G401 (cell line): Measurements from ENCODE around the gene ABCD4. TPM values are rescaled to one million over a fixed set of nuclear protein-coding genes. Genes with fewer than 3 reads are reported as not detected.

Source experiments
- DNase-seq: peaks from one replicate; pipeline ENCODE4 v3.0.0-alpha.2; 2015; ENCODE audit warnings: low spot score
- in situ Hi-C: cut with HindIII; loops from 2 replicates; pipeline ENCODE4 v1.10.0; 2016; ENCODE audit warnings: low sequenced_read_pairs, mixed read lengths
- total RNA-seq: library from RNA; depleted of rRNA; stranded (reverse); fragments of >200 nt; shearing (Covaris generic); gene quantifications from 2 replicates; pipeline ENCODE4 v1.2.3, GENCODE V29; 2014

ABCD4 gene
- total RNA-seq, 1 experiment from 2014 or later = 30.6 TPM

GRCh38 chr14:74265301-74265965, 37.3 kb downstream of the ABCD4 start:
- in situ Hi-C loops = no loop called here
- no peak for DNase-seq

DNA sequence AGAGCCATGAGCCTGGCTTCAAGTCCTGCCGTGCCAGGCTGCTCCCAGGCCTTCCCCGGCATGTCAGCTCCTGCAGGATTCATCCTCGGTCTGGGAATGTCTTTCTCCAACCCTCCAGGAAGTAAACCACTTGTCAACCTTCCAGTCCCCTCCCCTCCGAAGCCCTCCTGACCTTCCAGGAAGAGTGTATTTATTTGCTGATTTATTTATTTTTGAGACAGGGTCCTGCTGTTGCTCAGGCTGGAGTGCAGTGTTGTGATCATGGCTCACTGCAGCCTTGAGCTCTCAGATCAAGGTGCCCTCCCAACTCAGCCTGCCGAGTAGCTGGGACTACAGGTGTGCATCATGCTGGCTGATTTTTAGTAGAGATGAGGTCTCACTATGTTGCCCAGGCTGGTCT, 38.8 kb downstream of the ABCD4 start:
- in situ Hi-C loops = no loop called here
- DNase-seq = no peak

- no peak for DNase-seq
- in situ Hi-C loops = no loop called here
Observed at GRCh38 chr14:74263181-74263580, 39.6 kb downstream of the ABCD4 start.

DNA sequence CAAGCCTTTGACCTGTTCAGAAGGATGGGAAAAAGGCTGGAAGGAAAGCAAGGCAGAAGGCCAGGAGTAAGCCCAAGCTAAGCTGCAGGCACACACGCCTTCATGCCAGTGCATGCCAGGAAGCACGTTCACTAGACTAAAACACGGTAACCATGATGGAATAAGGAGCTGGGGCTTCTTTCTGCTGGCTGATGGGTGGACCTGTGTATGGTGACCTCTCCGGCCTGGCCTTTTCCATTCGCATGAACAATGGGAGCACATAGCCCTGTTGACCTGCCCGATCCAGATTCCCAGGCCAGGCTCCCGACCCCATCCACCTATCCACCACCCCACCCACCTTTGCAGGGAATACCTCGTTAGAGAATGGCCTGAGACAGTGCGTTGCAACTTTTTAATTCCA, 40.7 kb downstream of the ABCD4 start:
- in situ Hi-C loops = no loop called here
- DNase-seq = no peak

- in situ Hi-C loops = no loop called here
- no peak for DNase-seq
Observed at GRCh38 chr14:74261288-74261687, 41.4 kb downstream of the ABCD4 start.

DNA sequence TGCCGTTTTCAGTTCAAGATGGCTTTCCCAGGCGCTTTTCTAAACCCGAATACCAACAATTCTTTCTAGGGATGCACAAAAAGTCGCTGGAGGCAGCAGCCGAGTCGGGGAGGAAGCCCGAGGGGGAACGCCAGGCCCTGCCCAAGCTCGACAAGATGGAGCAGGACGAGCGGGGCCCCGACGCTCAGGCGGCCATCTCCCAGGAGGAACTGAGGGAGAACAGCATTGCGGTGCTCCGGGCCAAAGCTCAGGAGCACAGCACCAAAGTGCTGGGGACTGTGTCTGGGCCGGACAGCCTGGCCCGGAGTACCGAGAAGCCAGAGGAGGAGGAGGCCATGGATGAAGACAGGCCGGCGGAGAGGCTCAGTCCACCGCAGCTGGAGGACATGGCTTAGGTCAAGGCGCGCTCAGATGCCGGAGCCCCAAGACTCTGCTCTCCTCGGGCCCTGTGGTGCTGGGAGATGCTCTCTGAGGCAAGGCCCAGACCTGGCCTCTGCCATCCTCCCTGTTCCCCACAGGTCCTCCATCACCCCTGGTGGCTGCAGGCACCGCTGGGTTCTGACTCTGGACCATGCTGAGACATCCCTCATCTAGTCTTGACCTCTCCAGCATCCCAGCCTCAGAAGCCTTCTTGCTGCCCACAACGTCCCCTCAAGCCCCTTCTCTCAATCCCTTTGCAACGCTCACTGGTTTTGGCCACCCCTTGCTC, 42.1 kb downstream of the ABCD4 start:
- in situ Hi-C loops = no loop called here

GRCh38 chr14:74259513-74259912, 43.2 kb downstream of the ABCD4 start:
- in situ Hi-C loops = no loop called here
- no peak for DNase-seq

More for the DNA sequence above, 42.1 kb downstream of the ABCD4 start:
- no peak for DNase-seq

- in situ Hi-C loops = no loop called here
Observed at GRCh38 chr14:74258764-74259035, 44.0 kb downstream of the ABCD4 start.

DNA sequence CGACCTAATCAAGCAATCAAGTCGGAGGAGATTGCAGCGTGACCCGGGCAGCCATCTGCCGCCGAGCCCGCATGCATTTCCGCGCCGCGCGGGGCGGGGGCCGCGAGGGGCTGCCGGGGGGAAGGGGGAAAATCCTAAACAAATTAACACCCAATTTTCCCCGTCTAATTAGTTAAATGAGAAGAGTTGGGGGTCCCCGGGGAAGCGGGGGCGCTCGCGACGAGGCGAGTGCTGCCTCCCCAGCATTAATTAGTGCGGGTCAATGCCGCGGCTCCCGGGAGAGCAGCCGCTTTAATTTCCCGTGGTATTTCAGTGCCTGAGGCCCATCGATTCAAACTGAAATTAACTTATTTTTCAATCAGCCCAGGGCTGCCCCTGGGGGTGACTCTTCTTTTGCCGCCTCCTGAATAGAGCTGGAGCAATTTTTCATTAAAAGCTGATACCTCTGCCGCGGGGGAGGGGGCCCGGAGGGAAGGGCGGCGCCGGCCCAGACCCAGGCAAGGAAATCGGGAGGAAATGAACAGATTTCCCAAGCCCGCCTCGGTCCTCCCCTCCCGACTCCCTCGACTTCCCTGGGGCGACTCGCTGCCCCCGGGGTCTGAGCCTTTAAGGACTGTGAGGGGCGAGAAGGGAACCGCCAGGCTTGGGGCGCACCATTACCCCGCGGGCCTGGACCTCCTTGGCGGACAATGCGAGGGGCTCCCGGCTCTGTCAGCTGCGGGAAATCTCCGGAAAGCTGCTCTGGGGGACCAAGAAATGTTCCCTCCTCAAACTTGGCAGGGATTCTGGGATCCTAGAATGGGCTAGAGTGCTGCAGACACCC, 44.6 kb downstream of the ABCD4 start:
- in situ Hi-C loops = no loop called here
- peak; percentile 32 for DNase-seq

More at GRCh38 chr14:74258764-74259035, 44.0 kb downstream of the ABCD4 start:
- DNase-seq = peak; percentile 90

GRCh38 chr14:74257078-74257940, 45.4 kb downstream of the ABCD4 start:
- in situ Hi-C loops = no loop called here
- DNase-seq = peak; percentile 62

DNA sequence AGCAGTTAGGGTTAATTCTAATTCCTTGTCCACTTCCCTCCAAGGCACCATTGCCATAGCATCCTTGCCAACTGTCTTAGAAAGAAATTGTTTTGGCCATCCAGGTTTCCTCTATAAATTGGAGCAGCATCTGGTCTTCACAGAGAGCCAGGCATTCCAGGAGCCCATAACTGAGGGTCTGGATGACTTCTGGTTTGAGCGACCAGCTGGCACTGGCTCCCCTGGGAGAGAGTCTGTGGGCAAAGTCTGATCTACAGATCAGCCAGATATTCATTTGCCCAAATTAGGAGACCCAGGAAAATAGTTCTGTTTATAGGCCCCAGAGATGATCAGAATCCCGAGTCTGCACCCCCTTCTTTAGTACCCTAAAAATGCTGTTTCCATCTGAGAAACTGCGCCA, 47.5 kb downstream of the ABCD4 start:
- no peak for DNase-seq
- in situ Hi-C loops = no loop called here

DNA sequence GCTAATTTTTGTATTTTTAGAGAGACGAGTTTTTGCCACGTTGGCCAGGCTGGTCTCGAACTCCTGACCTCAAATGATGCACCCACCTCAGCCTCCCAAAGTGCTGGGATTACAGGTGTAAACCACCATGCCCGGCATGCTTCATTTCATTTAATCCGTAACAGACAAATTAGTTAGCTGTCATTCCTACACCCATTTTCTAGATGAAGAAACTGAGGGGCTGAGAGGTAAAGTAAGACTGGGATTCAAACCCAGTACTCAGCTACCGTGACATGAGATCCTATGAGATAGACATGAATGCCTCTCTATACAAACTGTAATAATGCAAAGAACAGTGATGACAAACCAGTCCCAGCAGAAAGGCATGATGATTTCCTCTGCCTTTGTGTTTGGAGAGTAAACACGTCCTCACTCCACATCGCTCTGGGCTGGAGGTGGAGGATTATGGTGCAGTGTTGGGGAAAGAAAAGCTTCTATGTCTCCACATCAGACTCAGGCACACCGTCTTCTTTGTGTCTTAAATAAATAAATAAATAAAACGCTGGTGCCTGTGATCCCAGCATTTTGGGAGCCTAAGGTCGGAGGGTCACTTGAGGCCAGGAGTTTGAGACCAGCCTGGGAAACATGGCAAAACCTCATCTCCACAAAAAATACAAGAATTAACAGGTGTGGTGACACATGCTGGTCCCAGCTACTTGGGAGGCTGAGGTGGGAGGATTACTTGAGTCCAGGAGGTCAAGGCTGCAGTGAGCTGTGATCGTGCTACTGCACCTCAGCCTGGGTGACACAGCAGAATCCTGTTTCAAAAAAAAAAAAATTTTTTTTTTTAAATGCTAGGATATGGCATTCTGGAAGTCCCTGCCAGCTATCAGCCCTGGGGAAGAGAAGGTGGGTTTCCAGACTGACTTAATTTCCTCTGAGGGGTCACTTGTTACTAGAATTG, 53.0 kb downstream of the ABCD4 start:
- in situ Hi-C loops = no loop called here
- no peak for DNase-seq

- in situ Hi-C loops = no loop called here
- no peak for DNase-seq
Observed at GRCh38 chr14:74248017-74248416, 54.7 kb downstream of the ABCD4 start.

DNA sequence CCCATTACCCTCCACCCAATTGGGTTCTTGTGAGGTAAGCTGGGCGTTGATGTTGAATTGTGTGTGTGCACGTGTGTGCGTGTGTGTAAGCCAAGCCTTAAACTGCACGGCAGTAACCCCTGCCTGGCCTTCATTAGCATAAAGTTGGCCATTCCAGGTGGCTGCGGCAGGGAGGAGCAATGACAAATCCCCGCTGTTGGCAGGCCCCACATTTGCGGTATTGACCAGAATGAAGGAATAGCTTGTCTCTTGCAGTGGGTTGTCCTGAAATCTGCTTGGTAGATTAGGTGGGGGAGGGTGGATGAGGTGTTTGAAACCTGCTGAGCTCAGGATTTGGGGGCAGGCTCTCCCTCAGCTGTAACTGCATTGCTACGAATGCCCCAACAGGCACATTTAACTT, 56.2 kb downstream of the ABCD4 start:
- no peak for DNase-seq
- in situ Hi-C loops = no loop called here

DNA sequence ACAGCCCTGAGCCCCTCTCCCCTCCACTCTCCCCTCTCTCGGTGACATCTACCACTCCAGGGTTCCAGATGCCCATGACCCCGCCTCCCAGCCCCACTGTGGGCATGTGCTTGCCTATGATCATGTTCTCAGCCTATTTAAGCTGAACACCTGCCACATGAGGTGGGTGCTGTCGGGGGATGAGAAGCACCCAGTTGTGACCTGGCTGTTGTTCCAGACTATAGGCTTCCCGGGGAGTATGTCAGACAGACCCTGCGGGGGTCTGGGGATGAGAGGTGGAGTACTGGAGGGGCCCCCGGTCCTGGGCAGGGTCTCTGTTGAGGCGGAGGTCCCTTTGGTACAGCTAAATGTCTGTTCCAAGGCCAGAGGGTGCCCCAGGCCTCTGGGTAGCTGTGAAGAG, 57.4 kb downstream of the ABCD4 start:
- in situ Hi-C loops = no loop called here
- DNase-seq = no peak

GRCh38 chr14:74244115-74244514, 58.6 kb downstream of the ABCD4 start:
- in situ Hi-C loops = no loop called here
- DNase-seq = no peak

- DNase-seq = no peak
- in situ Hi-C loops = no loop called here
Observed at GRCh38 chr14:74243051-74243450, 59.7 kb downstream of the ABCD4 start.

GRCh38 chr14:74242780-74243042, 60.0 kb downstream of the ABCD4 start:
- in situ Hi-C loops = no loop called here
- DNase-seq = no peak
